CD4-positive, alpha-beta T cell treated with Interleukin-6 for 4 hours (primary cell): ENCODE results near the gene COX6B2.

ENCODE experiments used
- DNase-seq: peaks from one replicate; pipeline ENCODE4 v3.0.0-alpha.2; 2020; ENCODE audit warnings: mixed read lengths

Gene COX6B2

GRCh38 chr19:55311797-55312196 is 42.7 kb downstream of the COX6B2 start:
- no peak for DNase-seq

GRCh38 chr19:55311397-55311796 is 43.1 kb downstream of the COX6B2 start:
- DNase-seq: no peak

GRCh38 chr19:55310498-55310897 is 44.0 kb downstream of the COX6B2 start:
- no peak for DNase-seq

- DNase-seq: no peak
Measured at GRCh38 chr19:55309448-55309847, 45.1 kb downstream of the COX6B2 start.

GRCh38 chr19:55308281-55308680 is 46.2 kb downstream of the COX6B2 start:
- no peak for DNase-seq

GRCh38 chr19:55306712-55307111 is 47.8 kb downstream of the COX6B2 start:
- DNase-seq: no peak

- no peak for DNase-seq
Measured at GRCh38 chr19:55305983-55306562, 48.4 kb downstream of the COX6B2 start.

- DNase-seq: peak; percentile 62
Measured at GRCh38 chr19:55305491-55305890, 49.0 kb downstream of the COX6B2 start.

GRCh38 chr19:55304980-55305379 is 49.5 kb downstream of the COX6B2 start:
- no peak for DNase-seq

- DNase-seq: peak; percentile 9
Measured at GRCh38 chr19:55304279-55304978, 50.1 kb downstream of the COX6B2 start.

- no peak for DNase-seq
Measured at GRCh38 chr19:55303477-55303876, 51.0 kb downstream of the COX6B2 start.

GRCh38 chr19:55302318-55302703 is 52.2 kb downstream of the COX6B2 start:
- no peak for DNase-seq

GRCh38 chr19:55301459-55302317 is 52.8 kb downstream of the COX6B2 start:
- DNase-seq: peak; percentile 96

GRCh38 chr19:55300886-55301458 is 53.5 kb downstream of the COX6B2 start:
- no peak for DNase-seq

GRCh38 chr19:55299991-55300390 is 54.5 kb downstream of the COX6B2 start:
- DNase-seq: no peak
